Activated CD8-positive, alpha-beta memory T cell treated with anti-CD3 and anti-CD28 coated beads, Interleukin-2, amount 50 U/mL, for 24 hours (primary cell): ENCODE data around the gene LCN10.
"Not testable (repeated sequence)": the region's sequence is repeated elsewhere in the genome, so short reads cannot be mapped to it uniquely, and the experiment has no call there.

Source experiments
- DNase-seq: peaks from one replicate; pipeline ENCODE4 v3.0.0-alpha.2; 2020; ENCODE audit errors: extremely low read depth

Gene LCN10

DNA sequence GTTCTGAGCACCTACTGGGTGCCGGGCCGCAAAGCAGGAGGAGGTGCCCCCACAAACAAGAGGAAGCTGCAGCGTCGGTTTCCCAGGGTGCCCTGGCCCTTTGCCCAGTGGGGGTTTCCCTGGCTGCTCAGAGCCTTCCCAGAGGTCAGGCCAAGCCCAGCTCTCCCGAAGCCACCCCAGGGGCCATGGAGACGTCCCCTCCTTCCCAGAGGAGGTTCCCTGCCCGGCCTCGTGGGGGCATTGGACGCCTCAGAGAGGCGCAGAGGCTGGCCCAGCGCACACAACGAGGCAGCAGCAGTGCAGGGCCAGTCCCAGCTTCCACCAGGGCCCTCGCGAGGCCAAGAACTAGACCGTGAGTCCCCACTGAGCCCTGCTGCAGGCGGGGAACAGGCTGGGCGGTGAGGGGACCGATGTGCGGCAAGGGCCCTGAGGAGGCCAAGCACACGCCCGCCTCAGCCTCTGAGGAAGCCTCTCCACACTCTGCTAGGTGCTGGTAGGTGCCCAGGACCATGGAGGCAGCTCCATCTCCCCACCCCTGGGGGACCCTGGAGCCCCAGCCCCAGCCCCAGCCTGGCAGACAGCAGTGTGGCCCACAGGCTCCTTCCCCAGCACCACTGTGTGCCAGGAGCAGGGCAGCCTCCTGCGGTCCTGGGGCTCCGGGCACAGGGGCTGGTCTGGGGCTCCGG, 23.4 kb downstream of the LCN10 start:
- no peak for DNase-seq

DNA sequence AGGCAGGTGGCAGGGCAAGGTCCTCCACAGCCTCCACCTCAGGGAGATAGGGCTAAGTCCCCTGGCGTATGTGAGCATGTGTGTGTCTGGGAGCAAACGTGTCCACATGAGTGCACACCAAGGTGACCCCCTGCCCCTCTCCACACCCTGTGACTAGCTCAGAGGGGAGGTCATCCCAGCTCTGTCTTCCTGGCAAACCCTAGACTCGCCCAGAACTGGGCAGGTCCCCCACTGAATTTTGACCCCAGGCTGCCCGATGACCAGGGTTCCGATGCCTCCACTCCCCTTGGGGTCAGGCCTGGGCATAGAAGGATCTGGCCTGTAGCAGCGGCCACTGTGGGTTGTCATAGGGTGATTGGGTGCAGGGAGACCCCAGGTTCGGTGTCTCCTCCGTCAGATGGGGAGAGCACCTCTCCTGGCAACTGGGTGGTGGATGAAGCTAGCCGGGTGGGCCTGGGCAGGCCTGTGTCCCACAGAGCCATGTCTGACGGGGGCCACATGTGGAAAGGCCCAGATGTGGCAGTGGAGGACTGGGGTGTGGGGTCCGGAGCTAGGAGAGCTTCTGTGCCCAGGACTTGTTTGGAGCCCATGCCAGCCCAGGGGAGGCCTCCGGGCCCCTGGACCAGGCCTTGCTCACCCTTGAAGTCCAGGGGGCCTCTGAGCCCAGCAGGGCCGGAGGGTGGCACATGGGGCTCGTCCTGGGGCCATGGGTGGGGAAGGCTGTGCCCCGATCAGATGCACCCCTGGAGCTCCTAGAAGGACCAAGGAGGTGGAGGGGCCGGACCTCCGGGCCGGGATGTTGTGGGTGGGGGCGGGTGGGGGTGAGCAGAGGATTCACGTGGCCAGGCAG, 24.2 kb downstream of the LCN10 start:
- DNase-seq = no peak

DNA sequence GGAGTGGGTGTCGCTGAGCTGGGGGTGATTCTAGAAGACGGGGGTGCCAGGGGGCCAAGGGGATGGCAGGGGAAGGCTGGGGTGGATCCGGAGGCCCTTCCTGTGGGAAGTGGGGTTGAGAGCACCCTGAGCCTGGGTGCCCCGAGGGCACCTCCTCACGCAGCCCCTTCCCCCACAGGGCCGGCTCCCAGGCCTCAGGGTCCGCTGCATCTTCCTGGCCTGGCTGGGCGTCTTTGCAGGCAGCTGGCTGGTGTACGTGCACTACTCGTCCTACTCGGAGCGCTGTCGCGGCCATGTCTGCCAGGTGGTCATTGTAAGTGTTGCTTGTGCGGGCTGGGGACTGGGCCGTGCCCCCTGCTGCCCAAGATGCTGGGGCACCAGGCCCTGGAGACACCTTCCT, 25.3 kb downstream of the LCN10 start:
- DNase-seq = no peak

DNA sequence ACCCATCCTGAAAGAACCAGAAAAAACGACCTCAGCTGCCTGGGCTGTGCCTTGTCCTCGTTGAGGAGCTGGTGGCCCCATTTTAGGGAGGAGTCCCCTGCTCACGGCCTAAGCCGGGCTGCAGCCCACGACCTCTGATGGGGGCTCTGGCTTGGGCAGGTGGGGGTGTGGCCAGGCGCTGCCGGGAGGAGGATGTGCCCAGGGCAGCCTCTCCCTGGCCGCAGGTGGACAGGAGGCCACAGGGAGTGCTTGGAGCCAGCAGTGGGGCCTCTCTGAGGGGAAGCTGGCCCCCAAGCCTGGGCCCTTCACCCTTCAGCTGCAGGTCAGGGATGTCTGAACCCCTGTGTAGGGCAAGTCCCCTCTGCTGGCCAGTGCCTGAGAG, 27.9 kb downstream of the LCN10 start:
- no peak for DNase-seq

DNA sequence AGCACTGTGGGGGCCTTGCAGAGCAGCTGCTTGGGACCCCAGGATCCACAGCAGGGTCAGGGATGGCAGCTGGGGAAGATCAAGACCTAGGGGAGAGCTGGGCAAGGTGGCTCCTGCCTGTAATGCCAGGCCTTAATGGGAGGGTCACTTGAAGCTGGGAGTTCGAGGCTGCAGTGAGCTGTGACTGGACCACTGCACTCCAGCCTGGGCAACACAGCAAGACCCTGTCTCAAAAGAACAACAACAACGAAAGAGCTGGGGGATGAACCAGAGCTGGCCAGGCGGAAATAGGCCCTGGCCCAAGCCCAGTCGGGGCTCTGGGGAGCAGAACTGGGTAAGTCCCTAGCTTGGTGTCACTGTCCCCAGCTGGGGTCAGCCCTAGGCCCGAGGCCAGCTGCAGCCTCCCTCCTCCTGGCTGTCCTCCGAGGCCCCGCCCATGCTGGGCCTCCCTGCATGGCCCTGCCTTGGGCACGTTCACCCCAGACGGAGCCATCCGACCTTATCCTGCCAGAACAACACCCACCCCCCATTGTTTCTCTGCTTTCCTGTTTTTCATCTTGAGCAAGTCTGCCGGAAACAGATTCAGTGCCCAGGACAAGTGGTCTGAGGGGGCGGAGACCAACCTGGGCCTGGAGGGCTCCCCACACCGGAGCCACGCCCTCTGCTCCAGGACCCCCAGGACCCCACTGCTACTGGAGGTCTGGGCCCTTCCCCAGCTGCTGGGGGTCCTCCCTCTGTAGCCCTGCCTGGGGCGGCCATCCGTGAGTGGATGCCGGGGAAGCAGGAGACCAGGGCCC, 28.4 kb downstream of the LCN10 start:
- DNase-seq = no peak

DNA sequence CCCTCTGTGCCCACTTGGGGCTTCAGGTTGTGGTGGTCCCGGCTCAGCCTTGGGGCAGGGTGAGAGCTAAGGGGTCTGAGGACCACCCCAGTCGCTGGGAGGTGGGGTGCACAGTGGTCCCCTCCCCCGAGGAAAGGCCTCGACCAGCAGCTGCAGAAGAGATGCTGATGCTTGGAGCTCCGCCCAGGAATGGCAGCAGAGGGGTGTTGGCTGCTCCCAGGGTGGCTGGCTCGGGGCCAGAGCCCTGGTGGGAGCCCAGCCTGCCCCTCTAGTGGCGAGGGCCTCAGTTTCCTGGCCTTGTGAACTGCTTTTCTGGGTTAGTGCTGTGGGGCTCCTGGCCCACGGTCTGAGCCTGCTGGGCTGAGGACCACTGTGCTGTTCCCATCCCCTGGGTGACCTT, 29.2 kb downstream of the LCN10 start:
- no peak for DNase-seq

DNA sequence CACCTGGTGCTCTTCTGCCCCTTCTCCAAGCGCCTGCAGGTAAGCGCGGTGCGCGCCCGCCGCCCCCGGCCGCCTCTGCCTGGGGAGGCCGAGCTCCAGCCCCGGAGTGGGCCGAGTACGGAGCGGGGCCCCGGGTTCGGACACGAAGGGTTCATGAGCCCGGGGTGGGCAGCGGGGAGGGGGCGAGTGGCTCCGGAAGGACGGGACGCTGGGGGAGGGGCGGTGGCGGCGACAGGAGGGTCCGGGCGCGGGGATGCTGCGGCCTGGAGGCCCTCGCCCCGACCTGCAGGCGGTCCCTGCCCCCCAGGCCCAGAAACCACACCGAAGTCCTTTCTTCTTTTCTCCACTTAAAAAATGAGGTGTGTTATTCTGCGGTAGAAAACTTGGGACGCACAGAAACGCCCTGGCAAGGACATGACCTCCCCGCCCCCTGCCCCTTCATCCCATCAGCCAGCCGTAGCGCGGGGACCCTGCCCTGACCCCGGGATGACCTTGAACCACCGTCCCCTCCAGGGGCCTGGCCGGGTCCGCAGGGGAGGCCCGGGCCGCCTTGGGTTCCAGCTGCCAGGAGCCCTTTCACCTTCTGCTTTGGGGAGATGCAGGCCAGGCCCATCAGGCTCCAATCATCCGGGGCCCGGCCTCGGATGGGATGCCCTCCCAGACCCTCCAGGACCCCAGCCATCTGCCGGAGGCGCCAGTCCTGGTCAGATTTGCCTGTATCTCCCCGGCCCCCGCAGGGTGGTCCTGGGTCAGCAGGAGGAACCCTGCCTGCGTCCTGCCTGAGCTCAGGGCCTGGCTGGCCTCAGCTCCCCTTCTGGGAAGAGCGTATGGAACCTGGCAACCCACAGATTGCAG, 29.8 kb downstream of the LCN10 start:
- no peak for DNase-seq

DNA sequence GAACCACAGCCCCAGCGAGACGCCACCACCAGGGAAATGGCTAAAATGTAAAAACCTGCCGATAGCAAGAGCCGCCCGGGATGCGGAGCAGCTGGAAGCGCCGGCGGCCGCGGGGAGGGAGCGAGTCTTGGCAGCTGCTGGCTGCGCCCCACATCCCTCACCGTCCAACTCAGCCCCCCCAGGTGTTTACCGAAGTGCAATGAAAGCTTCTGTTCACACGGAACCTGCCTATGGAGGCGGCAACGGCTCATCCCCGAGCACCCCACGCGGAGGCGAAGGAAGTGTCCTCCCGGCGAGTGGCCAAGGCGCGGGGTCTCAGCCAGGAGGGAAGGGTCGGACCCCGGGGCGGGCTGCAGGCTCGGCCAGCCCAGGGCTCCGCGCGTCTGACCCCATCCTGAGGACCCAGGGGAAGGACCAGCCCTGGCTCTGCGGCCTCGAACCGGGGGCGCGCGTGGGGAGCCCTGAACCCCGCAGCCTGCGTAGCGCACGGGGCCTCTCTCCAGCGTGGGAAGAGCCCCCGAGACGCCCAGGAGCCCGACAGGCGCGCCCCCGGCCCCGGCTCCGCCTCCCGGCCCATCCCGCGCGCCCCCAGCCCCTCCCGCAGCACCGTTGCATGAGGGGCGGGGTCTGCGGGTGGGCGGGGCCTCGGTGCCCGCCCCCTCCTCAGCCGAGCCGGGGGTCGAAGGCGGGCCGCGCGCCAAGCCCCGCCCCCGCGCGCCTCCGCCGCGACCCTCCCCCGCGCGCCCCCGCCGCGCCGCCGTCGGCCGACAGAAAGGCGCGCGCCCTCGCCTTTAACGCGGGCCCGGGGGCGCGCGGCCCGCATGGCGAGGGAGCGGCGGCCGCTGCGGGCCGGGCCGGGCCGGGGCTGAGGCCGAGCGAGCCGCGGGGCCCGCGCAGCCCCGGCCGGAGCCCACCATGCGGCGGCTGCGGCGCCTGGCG, 30.7 kb downstream of the LCN10 start, which contains the start of gene DIPK1B:
TSS of gene DIPK1B (plus strand) at position 822 of the 939 bp plus-strand sequence. CDS start at position 916, 94 bp downstream.
- no peak for DNase-seq

DNA sequence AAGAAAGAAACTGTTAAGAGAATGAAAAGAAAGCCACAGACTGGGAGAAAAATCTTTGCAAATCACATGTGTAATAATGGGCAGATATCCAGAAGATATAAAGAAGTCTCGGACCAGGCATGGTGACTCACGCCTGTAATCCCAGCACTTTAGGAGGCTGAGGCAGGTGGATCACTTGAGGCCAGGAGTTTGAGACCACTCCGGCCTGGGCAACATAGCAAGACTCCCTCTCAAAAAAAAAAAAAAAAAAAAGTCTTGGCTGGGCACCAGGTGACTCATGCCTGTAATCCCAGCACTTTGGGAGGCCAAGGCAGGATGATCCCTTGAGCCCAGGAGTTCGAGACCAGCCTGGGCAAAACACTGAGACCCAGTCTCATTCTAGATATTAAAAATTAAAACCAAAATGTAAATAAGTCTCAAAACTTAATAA, 31.5 kb downstream of the LCN10 start:
- DNase-seq = not testable (repeated sequence)

DNA sequence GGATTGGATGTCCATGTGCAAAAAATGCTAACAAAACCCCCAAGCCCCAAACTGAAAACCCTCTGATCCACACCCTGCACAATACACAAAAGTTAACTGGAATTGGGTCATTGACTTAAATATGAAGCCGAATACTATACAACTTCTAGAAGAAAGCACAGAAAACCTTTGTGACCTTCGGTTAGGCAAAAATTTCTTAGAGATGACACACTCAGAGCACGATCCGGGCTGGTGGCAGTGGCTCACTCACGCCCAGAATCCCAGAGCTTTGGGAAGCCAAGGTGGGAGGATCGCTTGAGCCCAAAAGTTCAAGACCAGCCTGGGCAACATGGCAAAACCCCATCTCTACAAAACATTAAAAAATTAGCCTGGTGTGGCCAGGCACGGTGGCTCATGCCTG, 32.2 kb downstream of the LCN10 start:
- no peak for DNase-seq

DNA sequence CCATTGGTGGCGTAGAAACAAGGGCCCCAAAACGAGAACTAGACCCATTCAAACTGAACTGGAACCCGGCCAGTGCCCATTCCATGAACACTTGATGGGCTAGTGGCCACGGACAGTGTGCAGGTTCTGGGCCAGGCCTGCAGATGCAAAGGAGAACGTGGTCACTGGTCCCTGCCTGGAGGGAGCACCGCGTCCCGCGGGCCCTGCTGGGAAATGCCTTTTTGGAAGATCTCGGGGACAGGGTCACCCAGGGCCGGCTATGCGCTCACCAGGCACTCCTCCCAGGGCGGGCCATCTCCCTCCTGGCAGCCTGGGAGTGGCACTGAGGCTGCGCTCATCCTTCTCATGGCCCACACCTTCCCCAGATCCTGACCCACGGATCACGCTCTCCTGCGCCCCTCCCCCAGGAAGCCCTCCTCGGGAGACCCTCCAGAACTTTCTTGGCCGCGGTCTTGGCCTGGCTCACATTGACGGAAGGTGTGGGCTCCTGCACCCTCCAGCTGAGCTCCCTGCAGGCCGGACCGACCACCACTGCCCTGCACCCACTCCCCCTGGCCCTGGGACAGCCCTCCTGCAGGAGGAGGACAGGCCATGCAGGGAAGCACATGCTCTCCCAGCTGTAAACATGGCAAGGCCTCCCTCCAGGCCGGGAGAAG, 33.2 kb downstream of the LCN10 start:
- no peak for DNase-seq

DNA sequence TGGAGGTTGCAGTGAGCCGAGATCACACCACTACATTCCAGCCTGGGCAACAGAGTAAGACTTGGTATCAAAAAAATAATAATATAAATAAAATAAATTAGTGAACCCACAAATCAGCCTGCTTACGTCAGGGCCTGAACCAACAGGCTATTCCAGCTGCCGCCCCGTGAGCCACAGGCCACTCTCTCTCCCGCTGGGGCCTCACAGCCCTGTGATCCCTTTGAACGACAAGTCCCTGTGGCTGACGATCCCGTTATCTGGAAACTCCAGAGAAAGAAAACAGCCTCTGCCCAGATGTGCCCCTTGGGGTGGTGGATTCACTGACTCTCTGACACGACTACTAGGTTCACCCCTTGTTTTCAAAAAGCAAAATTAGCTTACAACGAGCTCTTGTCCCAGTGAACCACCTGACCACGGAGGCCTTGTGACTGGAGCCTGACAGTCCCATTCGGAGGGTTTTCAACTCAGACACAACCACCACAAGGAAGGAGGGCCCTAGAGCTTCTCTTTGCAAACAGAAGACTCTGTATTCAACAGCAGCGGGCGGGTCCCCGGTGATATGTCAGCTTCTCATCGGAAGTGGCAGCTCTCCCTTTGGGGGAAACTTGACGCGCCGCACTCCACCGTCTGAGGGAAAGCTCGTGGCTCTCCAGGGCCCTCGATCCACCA, 34.8 kb downstream of the LCN10 start:
- no peak for DNase-seq

DNA sequence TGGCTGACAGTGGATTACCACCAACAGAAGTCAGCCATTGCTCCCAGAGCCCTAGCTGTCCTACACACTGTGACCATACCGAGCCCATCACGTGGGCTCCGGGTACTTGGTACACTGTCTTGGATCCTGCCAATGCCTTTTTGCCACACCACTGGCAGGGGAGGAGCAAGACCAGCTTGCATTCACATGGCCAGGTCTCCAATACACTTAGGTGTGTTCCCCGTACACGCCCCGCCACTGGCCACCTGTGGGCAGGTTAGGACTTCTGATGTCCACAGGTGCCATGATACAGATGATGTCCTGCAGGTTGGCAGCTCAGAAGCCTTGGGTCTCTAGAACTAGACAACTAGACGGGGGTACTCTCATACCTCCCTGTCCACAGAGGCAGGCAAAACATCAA, 35.7 kb downstream of the LCN10 start:
- DNase-seq = no peak

DNA sequence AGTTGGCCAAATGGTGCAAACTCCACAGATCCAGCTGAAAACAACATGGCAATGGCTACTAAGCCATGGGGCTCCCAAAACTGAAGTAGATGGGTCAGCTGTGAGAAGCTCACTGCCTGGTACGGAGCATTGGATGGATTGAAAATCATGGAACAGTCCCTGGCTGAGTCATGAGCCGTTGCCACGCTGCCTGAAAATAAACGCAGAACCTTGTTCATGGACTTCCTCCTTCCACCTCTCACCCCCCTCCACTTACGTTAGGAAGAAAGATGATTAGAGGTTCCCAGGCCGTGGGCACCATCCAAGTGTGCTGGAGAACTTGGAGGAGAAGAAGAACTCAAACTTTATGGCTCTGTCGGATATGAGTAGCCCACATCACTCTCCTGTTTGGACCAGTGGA, 37.2 kb downstream of the LCN10 start:
- DNase-seq = no peak

DNA sequence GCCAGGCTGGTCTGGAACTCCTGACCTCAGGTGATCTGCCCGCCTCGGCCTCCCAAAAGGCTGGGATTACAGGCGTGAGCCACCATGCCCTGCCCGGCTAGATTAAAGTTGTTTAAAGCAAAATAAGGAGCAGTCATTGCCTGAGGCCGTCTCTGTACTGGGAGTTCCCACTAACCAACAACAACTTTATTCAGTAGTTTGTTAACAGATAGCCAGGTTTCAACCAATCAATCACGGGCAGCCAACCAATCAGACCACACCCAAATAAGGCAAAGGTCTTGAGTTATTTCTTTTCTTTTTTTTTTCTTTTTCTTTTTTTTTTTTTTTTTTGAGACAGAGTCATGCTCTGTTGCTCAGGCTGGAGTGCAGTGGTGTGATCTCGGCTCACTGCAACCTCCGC, 38.0 kb downstream of the LCN10 start:
- DNase-seq = not testable (repeated sequence)

DNA sequence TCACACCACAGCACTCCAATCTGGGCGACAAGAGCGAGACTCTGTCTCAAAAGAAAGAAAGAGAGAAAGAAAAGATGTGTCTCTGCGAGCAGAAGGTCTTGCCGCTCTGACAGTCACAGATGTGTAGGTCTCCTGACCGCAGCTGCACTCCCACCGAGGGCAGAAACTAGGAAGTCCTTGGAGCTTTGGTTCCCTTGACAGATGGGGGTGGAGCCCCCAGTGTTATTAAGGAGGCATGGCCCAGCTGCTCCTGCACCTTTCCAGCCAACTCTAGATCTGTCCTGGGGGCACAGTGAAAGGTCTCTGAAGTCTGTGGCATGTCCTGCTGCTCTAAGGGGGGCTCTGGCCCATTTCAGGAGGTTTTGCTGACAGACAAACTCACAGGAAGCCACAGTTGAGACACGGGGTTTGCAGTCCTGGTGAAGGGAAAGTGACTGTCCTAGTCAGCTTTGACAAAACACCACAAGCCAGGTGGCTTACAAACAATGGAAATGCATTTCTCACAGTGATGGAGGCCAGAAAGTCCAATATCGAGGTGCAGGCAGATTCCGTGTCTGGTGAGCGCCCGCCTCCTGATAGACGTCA, 39.4 kb downstream of the LCN10 start:
- no peak for DNase-seq

DNA sequence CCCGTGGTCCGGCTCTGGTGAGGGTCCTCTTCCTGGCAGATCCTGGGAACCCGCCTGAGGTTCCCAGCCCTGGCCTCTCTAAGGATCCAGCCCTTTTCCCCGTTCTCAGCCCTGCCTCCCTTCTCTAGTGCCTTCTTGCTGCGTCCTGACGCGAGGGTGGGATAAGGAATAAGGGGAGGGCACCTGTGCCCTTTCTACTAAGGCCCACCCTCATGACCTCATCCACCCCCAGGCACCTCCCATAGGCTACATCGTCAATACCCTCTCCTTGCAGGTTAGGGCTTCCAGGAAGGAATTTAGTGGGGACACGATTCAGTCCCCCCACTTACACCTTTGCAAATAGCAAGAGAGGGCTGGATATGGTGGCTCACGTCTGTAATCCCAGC, 41.1 kb downstream of the LCN10 start:
- DNase-seq = no peak

DNA sequence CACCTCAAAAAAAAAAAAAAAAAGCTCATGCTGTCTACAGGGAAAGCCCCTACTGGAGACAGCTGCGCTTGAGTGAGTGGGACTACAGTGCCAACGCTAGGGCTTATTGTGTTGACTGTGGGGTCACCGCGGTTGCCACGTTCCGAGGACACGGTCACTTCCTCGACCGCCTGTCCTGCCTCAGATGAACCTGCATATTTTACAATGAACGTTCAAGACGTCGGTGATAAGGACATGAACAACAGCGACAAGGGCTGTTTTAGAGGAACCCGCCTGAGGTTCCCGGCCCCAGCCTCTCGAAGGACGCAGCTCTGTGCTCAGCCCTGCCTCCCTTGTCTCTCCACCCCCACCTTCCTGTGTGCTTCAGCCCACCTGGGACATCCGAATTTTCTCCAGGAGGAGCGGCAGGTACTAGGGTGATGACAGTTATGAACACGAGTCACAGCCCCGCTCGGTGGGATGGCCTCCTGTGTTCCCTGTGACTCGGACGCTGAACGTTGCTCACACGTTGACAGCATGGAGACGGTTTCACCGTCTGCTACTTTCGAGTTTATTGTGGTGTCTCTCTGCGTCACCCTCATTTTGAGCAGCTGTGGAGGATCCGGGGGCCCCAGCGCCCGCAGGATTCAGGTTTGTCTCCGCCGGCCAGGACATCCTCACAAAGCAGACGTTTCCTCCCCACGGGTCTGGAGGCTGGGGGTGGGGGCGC, 41.6 kb downstream of the LCN10 start:
- DNase-seq = peak; percentile 58
